Stimulated activated CD8-positive, alpha-beta memory T cell treated with anti-CD3 and anti-CD28 coated beads, Interleukin-12 subunit alpha, Interleukin-12 subunit beta, amount 100 ng/mL, for 24 hours (primary cell): ENCODE results near the gene FANCC.

ENCODE experiments used
- DNase-seq: peaks from one replicate; pipeline ENCODE4 v3.0.0-alpha.2; 2020; ENCODE audit errors: extremely low read depth

Gene FANCC

DNA sequence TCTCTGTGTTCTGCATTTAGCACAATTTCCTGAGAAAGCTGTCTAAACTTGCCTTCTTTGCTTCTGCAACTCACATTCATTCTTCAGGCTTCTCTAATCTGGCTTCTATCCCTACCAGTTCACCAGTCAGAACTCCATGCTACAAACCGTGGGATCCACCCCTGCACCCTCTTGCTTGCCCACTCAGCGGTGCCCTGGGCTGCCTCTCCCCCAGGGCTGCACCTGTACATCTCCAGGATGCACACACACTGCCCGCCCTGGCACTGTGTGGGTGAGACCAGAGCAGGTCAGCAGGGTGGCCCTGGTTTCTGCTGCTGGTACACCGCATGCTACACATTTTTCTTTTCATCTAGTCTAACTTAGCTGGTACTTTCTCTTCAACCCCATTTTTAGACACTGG lies 127.1 kb downstream of the FANCC start:
- DNase-seq, result no peak

DNA sequence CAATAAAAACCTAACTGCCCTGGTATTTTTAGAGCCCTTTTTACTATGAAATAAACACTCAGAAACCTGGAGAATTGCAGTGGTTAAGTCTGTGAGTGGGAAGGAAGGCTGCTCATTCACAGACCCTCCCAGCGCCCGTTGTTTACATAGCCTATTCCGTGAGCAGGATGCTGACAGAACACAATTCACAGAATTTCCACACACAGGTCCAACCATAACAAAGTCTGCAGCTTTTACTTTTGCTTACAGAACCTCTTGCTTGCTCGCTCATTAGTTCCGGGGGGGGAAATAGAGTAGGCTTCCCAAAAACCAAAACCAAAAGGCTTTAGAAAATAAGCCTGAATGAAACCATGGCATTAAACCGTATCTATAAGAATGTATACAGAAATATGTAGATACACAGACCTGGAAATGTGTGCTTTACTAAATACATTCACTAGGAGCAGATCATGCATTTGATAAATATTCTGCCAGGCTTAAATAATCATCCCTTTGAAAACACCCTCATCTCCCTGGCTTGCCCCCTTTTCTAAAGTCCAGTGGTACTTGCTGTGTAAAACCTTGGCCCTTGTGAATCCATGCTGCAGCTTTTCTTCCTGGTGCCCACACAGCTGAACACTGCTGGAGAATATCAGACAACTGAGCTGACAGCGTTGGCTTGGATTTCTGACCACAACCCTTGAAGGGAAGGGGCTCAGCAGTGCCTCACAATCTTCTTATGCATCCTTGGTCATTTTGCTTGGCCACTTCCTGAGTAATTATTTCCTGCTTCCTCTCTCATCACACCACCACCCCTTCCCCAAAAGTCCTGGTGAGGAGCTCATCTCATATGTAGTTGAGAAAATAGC lies 128.0 kb downstream of the FANCC start:
- DNase-seq, result no peak

DNA sequence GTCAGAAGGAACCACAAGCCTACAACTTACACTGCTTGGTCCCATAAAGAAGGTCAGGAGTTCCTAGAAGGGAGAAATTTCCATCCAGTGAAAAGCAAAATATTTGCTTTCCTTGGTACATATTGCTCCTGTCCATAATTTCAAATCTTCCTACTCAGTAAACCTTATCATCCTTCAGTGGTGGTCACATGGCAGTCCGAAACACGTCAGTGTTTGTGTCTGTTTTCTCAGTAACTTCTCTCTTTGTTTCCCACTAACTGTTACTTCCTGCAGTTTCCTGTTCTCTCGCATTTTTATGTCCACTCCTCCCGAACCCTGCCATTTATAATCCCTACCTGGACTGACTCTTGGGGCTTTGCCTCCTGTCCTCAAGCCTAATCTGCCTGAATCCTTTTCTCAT lies 129.1 kb downstream of the FANCC start:
- DNase-seq, result no peak

DNA sequence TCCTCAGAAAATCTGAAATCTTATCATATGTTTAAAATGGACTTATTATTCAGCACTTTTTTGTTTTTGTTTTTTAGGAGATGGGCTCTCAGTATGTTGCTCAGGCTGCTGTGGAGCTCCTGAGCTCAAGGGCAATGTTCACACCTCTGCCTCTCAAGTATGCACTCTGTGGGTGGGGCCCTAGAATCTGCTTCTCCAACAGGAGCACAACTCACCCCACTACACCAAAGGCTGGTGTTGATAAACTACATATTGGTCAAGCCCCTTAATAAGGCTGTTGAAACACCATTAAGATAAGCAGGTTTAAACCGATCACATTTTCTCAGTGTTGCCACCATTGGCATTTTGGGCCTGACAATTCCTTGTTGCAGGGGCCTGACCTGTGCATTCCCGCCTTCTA lies 131.6 kb downstream of the FANCC start:
- DNase-seq, result no peak

DNA sequence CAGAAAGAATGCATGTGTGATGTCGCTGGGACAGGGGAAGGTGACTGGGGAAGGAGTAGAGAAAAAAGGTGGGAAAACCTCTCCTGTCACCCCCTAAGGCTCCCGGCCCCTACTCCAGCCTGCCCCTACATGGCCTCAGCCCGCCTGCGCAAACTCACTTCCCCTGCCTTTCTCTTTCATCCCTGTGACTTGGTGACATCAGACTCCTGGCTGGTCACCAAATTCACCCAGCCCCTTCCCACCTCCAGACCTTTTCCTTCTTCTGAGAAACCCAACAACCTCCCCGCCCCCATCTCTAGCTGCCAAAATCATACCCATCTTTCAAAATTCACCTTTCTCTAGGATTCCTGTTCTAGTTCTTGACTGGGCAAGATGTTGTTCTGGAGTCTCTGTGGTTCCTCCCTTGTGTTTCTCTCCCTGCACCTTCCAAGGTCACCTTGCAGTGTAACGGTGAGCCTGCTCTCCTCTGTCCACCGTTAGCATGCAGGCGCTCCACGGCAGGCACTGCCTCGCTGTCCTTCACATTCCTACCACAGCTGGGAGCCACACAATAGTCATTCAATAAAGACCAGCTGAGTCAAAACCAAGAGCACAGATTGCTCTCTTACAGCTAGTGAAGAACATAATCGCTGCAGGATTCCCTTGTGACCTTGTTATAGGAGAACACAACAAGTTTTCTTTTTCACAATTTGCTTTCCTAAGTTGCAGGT lies 134.5 kb downstream of the FANCC start:
- DNase-seq, result no peak

DNA sequence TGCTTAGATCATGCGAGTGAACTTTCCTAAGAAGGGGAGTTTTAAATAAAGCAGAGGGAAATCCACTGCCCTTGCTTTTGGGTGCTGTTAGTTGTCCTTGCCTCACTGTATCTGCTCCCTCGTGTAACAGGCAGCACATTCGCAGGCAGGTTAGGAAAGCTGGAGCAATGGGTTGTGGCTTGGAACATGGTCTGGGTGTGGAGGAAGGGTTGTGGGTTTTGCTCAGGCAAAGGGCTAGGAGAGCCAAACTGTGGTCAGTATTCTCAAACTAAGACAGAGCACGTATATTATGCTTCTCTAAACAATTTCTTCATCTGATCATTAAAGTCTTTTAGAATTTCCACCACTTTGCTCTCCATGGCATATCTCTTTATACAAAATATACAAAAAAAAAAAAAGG lies 135.7 kb downstream of the FANCC start:
- DNase-seq, result no peak

DNA sequence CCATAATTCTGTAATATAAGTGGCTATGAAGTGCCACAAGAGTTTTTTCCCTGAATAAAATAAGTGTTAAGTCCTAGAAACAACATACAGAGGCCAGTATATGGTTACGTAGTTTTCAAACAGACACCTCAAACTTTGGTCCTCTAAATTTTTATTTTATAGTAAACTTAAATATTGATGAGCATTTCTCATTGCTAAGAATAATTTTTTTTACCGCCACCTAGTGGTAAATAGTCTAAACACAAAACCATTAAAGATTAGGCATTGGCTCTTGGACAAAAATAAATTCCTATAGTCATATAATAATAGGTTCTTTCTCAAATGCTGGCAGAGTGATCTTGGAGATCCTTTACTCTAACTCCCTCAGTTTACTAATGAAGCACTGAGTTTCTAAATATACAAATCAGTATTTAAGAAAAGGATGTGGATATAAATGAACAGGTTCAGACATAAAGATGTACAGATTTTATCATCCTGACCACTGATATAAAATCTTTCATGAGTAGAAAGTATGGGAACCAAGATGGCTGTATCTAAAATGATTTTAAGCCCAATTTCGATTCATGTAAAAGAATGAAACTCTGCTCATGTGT lies 136.2 kb downstream of the FANCC start:
- no peak for DNase-seq

DNA sequence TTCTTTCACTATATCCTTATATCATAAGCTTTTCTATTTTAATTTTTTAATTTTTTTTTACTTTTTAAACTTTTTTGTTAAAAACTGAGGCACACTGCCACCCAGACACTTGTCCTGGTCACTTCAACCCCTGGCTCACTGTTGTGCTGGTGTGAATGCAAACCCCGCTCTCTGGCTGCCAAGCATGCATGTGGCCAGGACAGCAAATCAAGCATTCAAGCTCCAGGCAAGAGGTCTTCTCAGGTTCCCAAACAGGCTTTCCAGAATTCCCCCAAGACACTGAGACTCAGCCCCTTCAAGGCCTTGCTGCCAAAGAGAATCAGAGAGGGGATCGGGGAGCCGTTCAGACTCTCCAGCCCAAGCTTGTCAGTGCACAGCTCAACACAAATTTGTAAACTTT lies 139.9 kb downstream of the FANCC start:
- no peak for DNase-seq

DNA sequence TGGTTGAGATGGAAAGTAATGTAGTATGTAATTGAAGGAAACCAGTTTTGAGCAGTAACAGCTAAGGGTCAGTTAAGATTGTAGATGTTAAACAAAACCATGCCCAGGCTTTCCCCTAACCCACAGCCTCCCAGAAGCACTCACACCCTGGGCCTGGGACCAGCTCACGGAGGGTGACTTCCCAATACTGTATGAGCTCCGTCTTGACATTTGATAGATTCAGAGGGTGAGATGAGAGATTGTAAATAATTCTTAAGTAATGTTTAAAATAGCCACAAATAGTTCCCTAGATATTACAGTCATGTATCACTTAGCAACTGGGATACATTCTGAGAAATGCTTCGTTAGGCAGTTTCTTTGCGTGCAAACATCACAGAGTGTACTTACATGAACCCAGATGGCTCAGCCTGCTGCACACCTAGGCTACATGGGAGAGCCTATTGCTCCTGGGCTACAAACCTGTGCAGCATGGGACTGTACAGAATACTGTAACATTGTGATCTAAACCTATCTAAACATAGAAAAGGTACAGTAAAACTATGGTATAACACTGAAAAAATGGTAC lies 140.7 kb downstream of the FANCC start:
- DNase-seq, result no peak

DNA sequence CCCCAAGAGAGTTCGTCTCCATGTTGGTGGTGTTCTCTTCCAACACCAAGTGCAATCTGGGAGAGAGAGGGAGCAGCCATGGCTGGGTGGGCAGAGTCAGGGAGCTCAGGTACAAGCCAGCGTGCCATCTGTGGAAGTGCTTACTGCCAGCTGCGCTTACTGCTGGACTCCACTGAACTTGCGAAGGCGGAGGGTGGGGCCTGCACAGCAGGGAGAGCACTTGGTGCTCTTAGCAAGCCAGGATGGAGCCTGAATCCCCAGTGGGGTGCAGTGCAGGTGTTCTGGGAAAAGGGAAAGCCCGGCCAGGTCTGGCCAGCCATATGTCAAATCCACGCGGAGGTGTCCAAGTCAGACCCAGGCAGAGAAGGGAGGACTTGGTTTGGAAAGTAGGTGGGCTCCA lies 142.0 kb downstream of the FANCC start:
- no peak for DNase-seq

DNA sequence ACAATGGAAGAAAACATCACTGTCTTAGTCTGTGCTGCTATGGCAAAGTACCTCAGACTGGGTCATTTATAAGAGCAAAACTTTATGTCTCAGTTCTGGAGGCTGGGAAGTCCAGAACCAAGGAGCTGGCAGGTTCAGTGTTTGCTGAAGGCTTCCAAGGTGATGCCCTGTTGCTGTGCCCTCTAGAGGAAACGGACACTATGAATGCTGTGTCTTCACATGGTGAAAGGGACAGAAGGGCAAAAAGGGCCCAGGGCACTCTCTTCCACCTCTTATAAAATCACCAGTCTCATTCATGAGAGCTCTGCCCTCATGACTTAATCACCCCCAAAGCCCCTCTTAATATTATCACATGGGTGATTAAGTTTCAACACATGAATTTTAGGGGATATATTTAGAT lies 143.5 kb downstream of the FANCC start:
- no peak for DNase-seq

DNA sequence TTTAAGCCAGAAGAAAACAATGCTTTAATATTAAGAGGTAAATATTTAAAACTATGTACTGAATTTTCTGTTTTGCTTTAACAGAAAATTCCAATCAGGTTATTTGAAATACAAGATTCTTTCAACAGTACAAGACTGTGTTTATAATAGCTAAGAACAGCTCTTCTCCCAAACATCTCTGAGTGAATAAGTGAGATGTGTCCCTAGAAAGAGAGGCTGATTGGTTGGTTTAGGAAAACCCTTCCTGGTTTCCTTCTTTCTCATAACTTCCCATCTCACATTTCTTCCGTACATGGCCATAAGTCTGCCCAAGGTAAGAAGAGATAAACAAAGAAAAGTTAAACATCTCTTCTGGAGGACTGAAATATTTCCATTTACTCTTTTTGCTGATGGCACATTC lies 145.9 kb downstream of the FANCC start:
- DNase-seq, result no peak

DNA sequence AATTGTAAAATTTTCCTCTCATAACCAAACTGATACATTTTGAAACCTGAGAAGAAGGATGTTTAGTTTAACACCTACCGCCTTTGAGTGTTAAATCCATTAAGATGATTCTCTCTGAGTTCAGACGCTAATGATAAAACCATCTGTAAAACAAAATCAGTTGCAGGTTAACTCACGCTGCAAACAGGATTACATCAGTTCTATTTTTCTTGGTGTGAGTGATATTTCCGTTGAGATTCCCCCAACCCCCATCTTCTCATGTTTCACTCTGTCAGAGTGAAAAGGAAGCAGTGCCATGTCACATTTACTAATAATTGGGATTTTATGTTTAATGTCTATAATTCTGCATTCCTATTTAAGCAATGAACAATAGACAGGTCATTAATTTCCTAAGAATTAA lies 146.5 kb downstream of the FANCC start:
- DNase-seq, result no peak

DNA sequence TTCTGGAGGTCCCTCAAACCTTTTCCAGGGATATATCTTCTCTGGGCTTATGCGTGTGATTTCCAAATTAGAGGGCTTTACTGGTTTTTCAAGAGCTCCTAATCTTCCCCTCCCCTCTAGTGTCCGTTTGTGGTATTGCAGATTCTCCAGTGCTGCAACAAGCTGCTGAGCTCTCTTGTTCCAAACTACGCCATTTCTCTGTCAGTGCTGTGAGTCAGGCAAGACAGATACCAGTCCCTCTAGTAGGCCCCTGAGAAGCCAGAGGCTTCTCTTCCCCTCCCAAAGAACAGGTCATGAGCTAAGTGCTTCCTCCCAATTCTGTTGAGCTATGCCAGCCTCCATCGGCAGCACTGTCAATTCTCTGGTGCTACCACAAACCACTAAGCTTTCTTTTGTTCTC lies 149.5 kb downstream of the FANCC start:
- peak; percentile 19 for DNase-seq

DNA sequence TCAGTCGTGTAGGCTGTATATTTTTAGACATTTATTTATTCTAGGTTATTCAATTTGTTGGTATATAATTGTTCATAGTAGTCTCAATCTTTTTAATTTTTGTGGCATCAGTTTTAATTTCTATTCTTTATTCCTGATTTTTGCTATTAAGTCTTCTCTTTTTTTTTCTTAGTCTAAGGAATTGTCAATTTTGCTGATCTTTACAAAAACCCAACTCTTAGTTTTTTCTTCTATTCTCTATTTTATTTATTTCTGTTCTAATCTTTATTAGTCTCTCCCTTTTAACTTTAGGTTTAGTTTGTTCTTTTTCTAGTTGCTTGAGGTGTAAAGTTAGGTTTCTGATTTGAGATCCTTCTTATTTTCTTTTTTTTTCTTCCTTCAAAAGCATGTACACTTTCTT lies 152.5 kb downstream of the FANCC start:
- no peak for DNase-seq

DNA sequence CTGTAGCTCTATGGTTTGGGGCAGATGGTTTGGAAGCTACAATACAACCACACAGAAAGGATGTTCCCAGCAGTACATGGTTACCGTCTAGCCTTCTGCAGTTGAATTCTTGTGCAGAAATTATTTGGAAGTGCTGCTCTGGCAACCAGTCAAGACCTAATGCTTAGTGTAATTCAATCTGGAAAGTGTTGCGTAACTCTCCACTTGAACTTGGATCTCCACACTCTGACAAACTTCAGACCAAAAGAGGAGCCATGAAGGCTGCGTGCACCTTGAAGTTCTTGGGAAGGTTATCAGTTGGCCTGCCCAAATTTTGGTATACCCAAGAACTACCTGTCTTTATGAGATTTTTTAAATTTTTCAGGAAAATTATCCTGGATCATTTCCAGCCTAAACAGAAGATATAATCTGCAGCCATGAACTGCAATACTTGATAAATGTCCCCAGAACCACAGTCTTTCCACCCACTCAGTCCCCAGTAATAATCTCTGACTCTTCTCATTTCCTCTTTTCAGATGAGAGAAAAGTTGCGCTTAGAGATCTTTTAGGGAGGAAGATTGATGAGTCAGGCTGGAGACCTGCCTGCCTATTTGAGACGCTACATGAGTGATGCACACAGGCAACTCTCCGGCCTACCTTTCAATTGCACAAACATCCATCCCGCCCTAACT lies 159.9 kb downstream of the FANCC start:
- DNase-seq, result no peak

DNA sequence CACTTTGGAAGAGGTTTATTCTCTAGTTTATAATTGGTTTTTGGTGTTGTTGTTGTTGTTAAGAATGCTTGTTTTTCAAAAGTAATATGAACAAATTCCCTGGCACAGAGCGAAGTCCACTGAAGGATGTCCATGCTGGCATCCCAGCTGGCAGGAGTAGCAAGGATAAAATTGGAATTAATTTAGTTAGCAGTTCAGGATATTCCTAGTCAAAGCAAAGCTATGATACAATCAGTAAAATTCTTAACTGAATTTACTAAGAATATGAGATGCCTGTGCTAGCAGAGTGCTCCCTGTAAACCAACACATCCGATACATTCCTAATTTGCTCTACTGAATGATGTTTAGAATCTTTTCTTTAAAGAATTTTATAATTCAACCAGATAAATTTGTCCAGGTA lies 161.4 kb downstream of the FANCC start:
- DNase-seq, result no peak

DNA sequence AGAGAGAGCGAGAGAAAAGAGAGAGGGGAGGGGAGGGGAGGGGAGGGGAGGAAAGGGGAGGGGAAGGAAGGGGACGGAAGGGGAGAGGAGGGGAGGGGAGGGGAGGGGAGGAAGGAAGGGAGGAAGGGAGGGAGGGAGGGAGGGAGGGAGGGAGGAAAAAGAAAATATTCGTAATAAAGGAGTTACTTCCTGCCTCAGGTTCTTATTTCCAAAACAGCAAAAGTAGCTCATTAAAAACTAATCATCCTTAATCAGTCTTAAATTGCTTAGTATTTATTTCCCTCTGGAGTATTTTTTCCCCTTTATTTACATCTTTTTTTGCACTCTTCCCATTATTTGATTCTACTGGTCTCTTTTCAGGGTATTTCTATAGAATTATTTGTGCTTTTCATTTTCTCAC lies 162.3 kb downstream of the FANCC start:
- DNase-seq, result no peak

DNA sequence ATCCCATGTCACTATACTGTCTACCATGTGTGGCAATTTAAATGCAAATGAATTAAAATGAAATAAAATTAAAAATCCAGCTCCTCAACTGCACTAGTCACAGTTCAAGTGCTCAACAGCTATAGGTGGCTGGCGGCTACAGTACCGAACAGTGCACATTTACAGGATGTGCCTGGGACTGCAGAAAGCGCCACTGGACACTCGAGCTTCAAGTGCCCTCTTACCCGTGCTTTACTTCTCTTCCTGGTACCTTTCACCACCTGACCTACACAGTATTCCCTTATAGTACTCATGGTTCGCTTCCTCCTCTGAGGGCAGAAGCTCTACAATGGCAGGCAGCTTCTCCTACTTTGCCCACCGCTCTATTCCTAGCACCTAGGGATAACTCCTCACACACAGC lies 166.6 kb downstream of the FANCC start:
- DNase-seq, result no peak

DNA sequence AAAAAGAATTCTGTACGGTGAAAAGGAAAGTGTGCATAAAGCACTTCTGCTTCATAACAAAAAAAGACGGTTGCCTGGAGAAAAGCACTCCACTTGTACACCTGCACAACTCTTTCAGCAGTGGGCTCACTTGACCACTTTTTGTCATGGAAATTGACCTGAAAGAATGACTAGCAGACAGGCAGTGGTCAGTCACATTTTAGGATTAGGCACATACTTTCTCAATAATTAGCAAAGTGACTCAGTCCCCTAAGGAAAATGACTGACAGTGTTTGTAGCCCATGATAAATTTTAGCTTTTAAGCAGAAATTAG lies 169.3 kb downstream of the FANCC start:
- no peak for DNase-seq

DNA sequence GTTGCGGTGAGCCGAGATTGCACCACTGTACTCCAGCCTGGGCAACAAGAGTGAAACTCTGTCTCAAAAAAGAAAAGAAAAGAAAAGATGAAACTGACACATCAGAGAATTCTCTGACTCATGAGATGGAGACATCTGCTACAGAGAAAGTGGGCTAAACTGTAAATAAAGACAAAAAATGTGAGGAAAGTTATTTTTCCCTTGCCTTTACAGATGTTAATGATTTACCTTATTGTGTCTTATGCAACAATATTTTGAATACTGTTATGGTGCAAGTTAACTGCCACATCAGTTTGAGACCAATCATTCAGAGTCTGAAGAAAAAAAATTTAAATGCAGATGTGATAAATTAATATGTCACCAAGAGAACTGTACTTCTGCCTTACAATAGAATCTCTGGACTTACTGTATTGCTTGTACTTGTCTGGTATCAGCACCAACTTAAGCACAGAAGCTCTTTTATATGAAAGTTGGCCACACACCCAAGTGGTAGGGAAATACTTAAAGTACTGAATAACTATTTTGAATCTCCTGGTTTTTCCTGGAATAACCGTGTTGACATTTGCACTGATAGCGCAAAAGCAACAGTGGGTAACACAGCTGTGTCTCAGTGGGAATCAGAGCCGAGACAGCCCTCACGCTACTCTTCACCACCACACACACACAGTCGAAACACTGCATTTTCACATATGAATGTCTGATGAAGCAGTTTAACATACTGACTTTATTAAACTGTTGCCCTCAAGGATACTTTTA lies 169.9 kb downstream of the FANCC start:
- DNase-seq, result no peak
